Peyer's patch (tissue), 4 donors: ENCODE data around the gene C8A. TPM values are rescaled to one million over a fixed set of nuclear protein-coding genes. Genes with fewer than 3 reads are reported as not detected.

ENCODE experiments used
- DNase-seq, 3 donors: peaks; one replicate each; pipeline ENCODE4 v3.0.0-alpha.2; 2017 to 2019
- H3K27ac ChIP-seq, 4 donors: fragments of 200-600 bp; sonication (generic); one replicate each; pipeline ENCODE4 v1.5.1; 2016 to 2019
- H3K27me3 ChIP-seq, 2 donors: fragments of 200-600 bp; sonication (generic); one replicate each; pipeline ENCODE4 v1.5.1; 2019
- H3K36me3 ChIP-seq, 3 donors: fragments of 200-600 bp; sonication (generic); one replicate each; pipeline ENCODE4 v1.5.1; 2016 to 2019
- H3K4me1 ChIP-seq, 4 donors: fragments of 200-600 bp; sonication (generic); one replicate each; pipeline ENCODE4 v1.5.1; 2016 to 2019
- H3K4me3 ChIP-seq, 4 donors: fragments of 200-600 bp; sonication (generic); 1 replicate in 3 of 4; 2 replicates in 1 of 4; pipeline ENCODE4 v1.5.1; 2016 to 2019; ENCODE audit warnings: mild to moderate bottlenecking in 1 of 4
- H3K9me3 ChIP-seq, 4 donors: fragments of 200-600 bp; sonication (generic); one replicate each; pipeline ENCODE4 v1.5.1; 2016 to 2019; ENCODE audit warnings: mild to moderate bottlenecking in 1 of 4
- POLR2A ChIP-seq, 2 donors: fragments of 450-650 bp; IDR thresholded peaks; one replicate each; pipeline ENCODE4 v1.5.1; 2017; ENCODE audit warnings: antibody characterized with exemption in 2 of 2, mild to moderate bottlenecking in 2 of 2, moderate library complexity in 2 of 2
- total RNA-seq, 4 donors: library from RNA; depleted of rRNA; stranded (reverse); fragments of >200 nt; gene quantifications; one replicate each; pipeline ENCODE4 v1.1.0, GENCODE V29; 2016
- TF ChIP-seq, protein P1 (sequence below), 6 experiments: fragments of 450-650 bp in 4 of 6; fragments of 200-600 bp in 2 of 6; sonication (generic) in 1 of 6; IDR thresholded peaks; one replicate each; pipeline ENCODE4 v1.5.1; 2017 to 2019; ENCODE audit warnings: antibody characterized with exemption in 6 of 6, mild to moderate bottlenecking in 3 of 6, moderate library complexity in 1 of 6

Gene C8A
- total RNA-seq, 4 donors from 2014 or later, result not detected

DNA sequence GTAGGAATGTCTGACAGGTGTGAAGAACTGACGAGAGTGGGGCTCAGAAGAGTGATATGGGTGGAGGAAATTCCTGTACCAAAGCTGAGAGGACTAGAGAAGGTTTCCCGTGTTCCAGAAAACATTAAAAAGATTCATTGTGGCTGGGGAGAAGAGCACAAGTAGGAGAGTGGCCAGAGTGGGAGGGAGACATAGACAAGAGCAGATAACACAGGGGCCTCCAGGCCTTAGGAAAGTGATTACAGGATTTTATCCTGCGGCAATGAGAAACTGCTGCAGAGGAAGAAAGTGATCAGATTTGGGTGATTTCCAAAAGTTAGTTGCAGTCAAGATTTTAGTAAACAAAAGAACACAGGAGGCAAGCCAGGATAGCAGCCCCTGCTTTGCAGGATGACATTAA, 103.3 kb downstream of the C8A start:
- Histone ChIP-seq H3K4me3 (peak overlapping the region in 1 of 4 donors; percentile 6), H3K4me1 (peaks cover 0 to 7% (median 0%) of the 10 kb centered on the region in 4 donors), H3K9me3 (no peaks in the 10 kb centered on the region), H3K27me3 (no peaks in the 10 kb centered on the region), H3K36me3 (no peaks in the 10 kb centered on the region), H3K27ac (no peak overlapping the region)
- TF ChIP-seq, protein P1, sequence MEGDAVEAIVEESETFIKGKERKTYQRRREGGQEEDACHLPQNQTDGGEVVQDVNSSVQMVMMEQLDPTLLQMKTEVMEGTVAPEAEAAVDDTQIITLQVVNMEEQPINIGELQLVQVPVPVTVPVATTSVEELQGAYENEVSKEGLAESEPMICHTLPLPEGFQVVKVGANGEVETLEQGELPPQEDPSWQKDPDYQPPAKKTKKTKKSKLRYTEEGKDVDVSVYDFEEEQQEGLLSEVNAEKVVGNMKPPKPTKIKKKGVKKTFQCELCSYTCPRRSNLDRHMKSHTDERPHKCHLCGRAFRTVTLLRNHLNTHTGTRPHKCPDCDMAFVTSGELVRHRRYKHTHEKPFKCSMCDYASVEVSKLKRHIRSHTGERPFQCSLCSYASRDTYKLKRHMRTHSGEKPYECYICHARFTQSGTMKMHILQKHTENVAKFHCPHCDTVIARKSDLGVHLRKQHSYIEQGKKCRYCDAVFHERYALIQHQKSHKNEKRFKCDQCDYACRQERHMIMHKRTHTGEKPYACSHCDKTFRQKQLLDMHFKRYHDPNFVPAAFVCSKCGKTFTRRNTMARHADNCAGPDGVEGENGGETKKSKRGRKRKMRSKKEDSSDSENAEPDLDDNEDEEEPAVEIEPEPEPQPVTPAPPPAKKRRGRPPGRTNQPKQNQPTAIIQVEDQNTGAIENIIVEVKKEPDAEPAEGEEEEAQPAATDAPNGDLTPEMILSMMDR (IDR thresholded peaks at IDR 0.05), result no peak
- TF ChIP-seq POLR2A (IDR thresholded peaks at IDR 0.05), result no peak
- no peak for DNase-seq

DNA sequence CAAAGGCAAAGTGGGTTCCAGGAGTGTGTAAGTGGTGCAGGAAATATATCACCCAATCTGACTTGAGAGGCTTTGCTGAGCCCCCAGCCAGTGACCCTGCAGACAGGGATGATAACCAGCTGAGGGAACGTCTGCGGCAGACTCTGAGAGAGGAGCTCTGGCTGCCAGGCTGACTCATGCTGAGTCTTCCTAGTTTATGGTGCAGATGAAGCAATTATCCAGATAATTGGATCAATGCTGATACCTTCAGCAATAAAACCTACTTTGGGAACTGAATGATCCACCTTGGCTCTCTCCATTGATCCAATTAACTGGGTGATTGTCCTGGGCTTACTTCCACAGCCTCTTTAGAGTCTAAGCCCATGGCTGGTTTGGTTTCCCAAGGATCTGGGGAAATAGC, 103.9 kb downstream of the C8A start:
- no peaks in the 10 kb centered on the region for H3K9me3 ChIP-seq
- H3K4me3 ChIP-seq, result peak overlapping the region in 1 of 4 donors; percentile 6
- no peaks in the 10 kb centered on the region for H3K27me3 ChIP-seq
- TF ChIP-seq POLR2A (IDR thresholded peaks at IDR 0.05), result no peak
- TF ChIP-seq, protein P1 (IDR thresholded peaks at IDR 0.05), result no peak
- no peaks in the 10 kb centered on the region for H3K36me3 ChIP-seq
- DNase-seq, result peak in 2 of 3 donors; percentile 54 to 68
- H3K27ac ChIP-seq, result no peak overlapping the region
- H3K4me1 ChIP-seq, result peaks cover 0 to 7% (median 0%) of the 10 kb centered on the region in 4 donors

DNA sequence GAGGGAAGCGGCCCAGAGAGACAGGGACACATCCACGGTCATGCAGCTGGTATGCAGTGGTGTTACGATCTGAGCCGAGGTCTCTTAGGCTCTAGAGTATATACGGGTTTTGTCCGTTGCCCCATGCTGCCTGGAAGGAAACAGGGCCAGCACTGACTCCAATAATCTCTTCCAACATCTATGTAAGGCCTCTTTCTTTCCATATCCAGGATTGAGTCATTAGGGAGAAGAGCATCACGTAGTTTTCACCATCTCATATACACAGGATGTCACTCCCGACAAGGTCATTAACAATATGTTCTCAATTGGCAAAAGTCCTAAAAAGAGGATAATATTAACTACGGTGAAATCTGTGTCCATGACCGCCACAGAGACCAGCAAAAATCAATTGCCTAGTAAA, 106.8 kb downstream of the C8A start:
- no peak for TF ChIP-seq POLR2A (IDR thresholded peaks at IDR 0.05)
- TF ChIP-seq, protein P1 (IDR thresholded peaks at IDR 0.05), result no peak
- H3K4me3 ChIP-seq, result no peak overlapping the region

DNA sequence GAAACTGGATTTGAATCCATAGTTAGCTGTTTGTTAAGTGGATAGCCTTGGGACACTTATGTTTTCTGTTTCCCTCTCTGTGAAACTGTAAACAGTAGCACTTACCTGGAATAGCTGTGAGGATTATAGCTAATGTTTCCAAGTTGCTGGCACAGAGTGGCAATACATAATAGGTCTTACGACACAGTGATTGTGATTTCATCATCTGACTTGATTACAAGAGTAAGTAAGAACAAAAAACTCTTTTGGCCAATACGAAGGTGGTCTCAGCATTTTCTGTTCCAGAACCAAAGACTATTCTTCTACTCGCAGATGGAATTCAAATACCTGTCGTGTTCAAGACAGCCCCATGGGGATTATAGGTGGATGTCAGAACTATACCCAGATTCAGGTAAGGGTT, 109.1 kb downstream of the C8A start:
- no peaks in the 10 kb centered on the region for H3K36me3 ChIP-seq
- no peak for DNase-seq
- no peaks in the 10 kb centered on the region for H3K9me3 ChIP-seq
- TF ChIP-seq POLR2A (IDR thresholded peaks at IDR 0.05), result no peak
- H3K27me3 ChIP-seq, result no peaks in the 10 kb centered on the region
- no peak overlapping the region for H3K27ac ChIP-seq
- H3K4me1 ChIP-seq, result no peaks in the 10 kb centered on the region
- no peak overlapping the region for H3K4me3 ChIP-seq

More for the DNA sequence above, 106.8 kb downstream of the C8A start:
- no peaks in the 10 kb centered on the region for H3K9me3 ChIP-seq
- no peak overlapping the region for H3K27ac ChIP-seq
- H3K4me1 ChIP-seq, result peaks cover 0 to 7% (median 0%) of the 10 kb centered on the region in 4 donors
- H3K27me3 ChIP-seq, result no peaks in the 10 kb centered on the region
- H3K36me3 ChIP-seq, result no peaks in the 10 kb centered on the region
- no peak for DNase-seq

DNA sequence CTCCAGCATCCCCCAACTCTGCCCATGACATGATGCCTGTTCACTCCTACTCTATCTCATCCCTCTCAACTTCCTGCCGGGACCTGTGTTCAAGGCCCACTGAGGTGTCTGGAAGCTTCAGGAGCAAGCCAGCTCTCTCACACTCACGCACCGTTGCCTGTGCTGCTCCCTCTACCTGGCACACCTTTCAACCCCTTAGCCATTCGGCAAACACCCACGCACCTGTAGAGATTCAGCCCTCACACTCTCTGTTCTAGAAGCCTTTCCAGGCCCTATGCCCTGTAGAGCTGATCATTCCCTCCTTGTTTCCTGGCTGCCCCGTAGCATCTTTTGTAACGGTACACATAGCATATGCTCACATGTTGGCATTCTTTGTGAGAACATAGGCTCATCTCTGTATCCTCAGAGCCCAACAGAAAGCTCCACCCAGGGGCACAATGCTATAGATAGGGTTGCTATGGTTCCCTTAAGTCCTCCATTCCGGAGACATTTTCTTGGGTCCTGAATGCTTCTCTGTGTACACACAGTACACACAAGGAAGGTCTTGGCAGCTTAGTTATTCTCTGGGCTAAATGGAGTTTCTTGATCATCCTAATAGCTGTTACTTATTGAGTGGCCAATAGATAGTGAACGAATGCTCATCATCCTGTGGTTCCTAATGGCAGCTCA, 109.9 kb downstream of the C8A start:
- Histone ChIP-seq H3K9me3 (no peaks in the 10 kb centered on the region), H3K4me3 (no peak overlapping the region), H3K27me3 (no peaks in the 10 kb centered on the region), H3K36me3 (no peaks in the 10 kb centered on the region), H3K27ac (no peak overlapping the region), H3K4me1 (no peaks in the 10 kb centered on the region)
- DNase-seq, result no peak
- TF ChIP-seq POLR2A (IDR thresholded peaks at IDR 0.05), result no peak
- TF ChIP-seq, protein P1 (IDR thresholded peaks at IDR 0.05), result no peak

DNA sequence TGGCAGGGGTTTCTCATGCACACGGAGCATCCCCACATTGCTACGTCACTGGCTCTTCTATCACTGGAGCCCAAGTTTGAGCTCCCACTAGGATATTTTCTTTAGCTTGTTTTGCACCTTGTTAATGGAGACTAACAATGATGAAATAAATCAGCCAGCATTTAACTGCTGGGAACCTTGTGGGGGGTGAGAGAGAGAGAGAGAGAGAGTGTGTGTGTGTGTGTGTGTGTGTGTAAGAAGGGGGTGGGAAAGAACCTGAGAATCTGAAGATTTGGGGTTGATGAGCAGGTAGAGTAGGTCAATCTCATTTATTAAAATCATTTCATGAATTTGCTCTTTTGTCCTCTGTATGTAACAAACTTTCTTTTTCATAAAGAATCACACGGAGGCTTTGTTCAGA, 110.6 kb downstream of the C8A start:
- Histone ChIP-seq H3K9me3 (no peaks in the 10 kb centered on the region), H3K4me3 (peak overlapping the region in 1 of 4 donors; percentile 11), H3K4me1 (no peaks in the 10 kb centered on the region), H3K27ac (no peak overlapping the region), H3K36me3 (no peaks in the 10 kb centered on the region), H3K27me3 (no peaks in the 10 kb centered on the region)
- no peak for TF ChIP-seq POLR2A (IDR thresholded peaks at IDR 0.05)
- TF ChIP-seq, protein P1 (IDR thresholded peaks at IDR 0.05), result no peak
- DNase-seq, result no peak
